ENCODE data around the gene PRKCA. TPM values are rescaled to one million over a fixed set of nuclear protein-coding genes. Genes with fewer than 3 reads are reported as not detected.

The PRKCA gene
- total and polyA plus RNA-seq, 9 of the 15 experiments (the other 6 are each of a cell fraction or from before 2014, with no cell fraction given): 3.2 to 33.0 (median 17.8) TPM

GRCh38 chr17:66574123-66574522, 271.7 kb downstream of the PRKCA start (continued):
- TF ChIP-seq, protein P1, sequence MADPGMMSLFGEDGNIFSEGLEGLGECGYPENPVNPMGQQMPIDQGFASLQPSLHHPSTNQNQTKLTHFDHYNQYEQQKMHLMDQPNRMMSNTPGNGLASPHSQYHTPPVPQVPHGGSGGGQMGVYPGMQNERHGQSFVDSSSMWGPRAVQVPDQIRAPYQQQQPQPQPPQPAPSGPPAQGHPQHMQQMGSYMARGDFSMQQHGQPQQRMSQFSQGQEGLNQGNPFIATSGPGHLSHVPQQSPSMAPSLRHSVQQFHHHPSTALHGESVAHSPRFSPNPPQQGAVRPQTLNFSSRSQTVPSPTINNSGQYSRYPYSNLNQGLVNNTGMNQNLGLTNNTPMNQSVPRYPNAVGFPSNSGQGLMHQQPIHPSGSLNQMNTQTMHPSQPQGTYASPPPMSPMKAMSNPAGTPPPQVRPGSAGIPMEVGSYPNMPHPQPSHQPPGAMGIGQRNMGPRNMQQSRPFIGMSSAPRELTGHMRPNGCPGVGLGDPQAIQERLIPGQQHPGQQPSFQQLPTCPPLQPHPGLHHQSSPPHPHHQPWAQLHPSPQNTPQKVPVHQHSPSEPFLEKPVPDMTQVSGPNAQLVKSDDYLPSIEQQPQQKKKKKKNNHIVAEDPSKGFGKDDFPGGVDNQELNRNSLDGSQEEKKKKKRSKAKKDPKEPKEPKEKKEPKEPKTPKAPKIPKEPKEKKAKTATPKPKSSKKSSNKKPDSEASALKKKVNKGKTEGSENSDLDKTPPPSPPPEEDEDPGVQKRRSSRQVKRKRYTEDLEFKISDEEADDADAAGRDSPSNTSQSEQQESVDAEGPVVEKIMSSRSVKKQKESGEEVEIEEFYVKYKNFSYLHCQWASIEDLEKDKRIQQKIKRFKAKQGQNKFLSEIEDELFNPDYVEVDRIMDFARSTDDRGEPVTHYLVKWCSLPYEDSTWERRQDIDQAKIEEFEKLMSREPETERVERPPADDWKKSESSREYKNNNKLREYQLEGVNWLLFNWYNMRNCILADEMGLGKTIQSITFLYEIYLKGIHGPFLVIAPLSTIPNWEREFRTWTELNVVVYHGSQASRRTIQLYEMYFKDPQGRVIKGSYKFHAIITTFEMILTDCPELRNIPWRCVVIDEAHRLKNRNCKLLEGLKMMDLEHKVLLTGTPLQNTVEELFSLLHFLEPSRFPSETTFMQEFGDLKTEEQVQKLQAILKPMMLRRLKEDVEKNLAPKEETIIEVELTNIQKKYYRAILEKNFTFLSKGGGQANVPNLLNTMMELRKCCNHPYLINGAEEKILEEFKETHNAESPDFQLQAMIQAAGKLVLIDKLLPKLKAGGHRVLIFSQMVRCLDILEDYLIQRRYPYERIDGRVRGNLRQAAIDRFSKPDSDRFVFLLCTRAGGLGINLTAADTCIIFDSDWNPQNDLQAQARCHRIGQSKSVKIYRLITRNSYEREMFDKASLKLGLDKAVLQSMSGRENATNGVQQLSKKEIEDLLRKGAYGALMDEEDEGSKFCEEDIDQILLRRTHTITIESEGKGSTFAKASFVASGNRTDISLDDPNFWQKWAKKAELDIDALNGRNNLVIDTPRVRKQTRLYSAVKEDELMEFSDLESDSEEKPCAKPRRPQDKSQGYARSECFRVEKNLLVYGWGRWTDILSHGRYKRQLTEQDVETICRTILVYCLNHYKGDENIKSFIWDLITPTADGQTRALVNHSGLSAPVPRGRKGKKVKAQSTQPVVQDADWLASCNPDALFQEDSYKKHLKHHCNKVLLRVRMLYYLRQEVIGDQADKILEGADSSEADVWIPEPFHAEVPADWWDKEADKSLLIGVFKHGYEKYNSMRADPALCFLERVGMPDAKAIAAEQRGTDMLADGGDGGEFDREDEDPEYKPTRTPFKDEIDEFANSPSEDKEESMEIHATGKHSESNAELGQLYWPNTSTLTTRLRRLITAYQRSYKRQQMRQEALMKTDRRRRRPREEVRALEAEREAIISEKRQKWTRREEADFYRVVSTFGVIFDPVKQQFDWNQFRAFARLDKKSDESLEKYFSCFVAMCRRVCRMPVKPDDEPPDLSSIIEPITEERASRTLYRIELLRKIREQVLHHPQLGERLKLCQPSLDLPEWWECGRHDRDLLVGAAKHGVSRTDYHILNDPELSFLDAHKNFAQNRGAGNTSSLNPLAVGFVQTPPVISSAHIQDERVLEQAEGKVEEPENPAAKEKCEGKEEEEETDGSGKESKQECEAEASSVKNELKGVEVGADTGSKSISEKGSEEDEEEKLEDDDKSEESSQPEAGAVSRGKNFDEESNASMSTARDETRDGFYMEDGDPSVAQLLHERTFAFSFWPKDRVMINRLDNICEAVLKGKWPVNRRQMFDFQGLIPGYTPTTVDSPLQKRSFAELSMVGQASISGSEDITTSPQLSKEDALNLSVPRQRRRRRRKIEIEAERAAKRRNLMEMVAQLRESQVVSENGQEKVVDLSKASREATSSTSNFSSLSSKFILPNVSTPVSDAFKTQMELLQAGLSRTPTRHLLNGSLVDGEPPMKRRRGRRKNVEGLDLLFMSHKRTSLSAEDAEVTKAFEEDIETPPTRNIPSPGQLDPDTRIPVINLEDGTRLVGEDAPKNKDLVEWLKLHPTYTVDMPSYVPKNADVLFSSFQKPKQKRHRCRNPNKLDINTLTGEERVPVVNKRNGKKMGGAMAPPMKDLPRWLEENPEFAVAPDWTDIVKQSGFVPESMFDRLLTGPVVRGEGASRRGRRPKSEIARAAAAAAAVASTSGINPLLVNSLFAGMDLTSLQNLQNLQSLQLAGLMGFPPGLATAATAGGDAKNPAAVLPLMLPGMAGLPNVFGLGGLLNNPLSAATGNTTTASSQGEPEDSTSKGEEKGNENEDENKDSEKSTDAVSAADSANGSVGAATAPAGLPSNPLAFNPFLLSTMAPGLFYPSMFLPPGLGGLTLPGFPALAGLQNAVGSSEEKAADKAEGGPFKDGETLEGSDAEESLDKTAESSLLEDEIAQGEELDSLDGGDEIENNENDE (IDR thresholded peaks at IDR 0.05; ENCODE audit: low read depth, low read length): no peak
- TF ChIP-seq RNF219 (CRISPR knock-in tag; IDR thresholded peaks at IDR 0.05) (no peak), SAP30 (IDR thresholded peaks at IDR 0.05; ENCODE audit: borderline replicate concordance, insufficient read depth, low read depth, low read length, poor library complexity, severe bottlenecking) (no peak), POLR3G (IDR thresholded peaks at IDR 0.05; ENCODE audit: extremely low read depth, insufficient read length, insufficient replicate concordance) (no peak), POLR3A (IDR thresholded peaks at IDR 0.05; ENCODE audit: borderline replicate concordance, extremely low read depth, insufficient read depth, insufficient read length) (no peak), ZNF561 (CRISPR knock-in tag; conservative IDR thresholded peaks at IDR 0.05) (no peak), ZNF445 (CRISPR knock-in tag; IDR thresholded peaks at IDR 0.05; ENCODE audit: low read depth) (no peak), ELF2 (CRISPR knock-in tag; IDR thresholded peaks at IDR 0.05) (no peak), TEAD2 (tag; IDR thresholded peaks at IDR 0.05) (no peak), NFE2L1 (tag; IDR thresholded peaks at IDR 0.05; ENCODE audit: borderline replicate concordance, low read depth) (no peak), MECOM (CRISPR knock-in tag; IDR thresholded peaks at IDR 0.05) (no peak), JUN (IDR thresholded peaks at IDR 0.05; ENCODE audit: borderline replicate concordance, low read depth, low read length) (no peak), JUN (CRISPR knock-in tag; IDR thresholded peaks at IDR 0.05; ENCODE audit: borderline replicate concordance) (no peak), PHTF2 (CRISPR knock-in tag; IDR thresholded peaks at IDR 0.05) (no peak)

Measured in K562 (cell line).